CD4-positive, alpha-beta T cell treated with Interleukin-4 for 1 hour (primary cell): ENCODE data around the gene FOXJ3.
A peak's percentile ranks its signal among the peaks of the same experiment; 100 is the strongest.

Experiments used
- DNase-seq, 2 donors: peaks; one replicate each; pipeline ENCODE4 v3.0.0-alpha.2; 2020 to 2022

Gene FOXJ3

GRCh38 chr1:42163536-42164503 lies 171.2 kb downstream of the FOXJ3 start:
- no peak for DNase-seq

DNA sequence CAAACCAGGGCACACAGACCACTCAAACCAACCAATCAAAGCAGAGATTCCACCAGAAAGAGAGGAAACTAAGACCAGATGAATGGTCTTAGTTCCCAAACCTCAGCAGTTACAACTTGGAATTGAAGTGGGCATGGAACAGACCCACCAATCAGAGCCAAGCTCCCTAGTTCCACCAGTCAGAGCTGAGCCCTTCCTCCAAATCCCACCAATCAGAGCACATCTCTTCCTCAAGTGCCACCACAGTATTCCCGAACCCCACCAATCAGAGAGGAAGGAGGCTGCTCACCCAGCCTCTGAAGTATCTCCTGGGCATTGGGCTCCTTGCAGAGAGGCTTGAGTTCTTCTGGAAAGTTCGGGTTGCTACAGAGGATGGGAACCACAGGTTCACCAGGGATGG lies 171.9 kb downstream of the FOXJ3 start:
- DNase-seq = no peak

- no peak for DNase-seq
Observed at GRCh38 chr1:42162181-42162580, 172.9 kb downstream of the FOXJ3 start.

DNA sequence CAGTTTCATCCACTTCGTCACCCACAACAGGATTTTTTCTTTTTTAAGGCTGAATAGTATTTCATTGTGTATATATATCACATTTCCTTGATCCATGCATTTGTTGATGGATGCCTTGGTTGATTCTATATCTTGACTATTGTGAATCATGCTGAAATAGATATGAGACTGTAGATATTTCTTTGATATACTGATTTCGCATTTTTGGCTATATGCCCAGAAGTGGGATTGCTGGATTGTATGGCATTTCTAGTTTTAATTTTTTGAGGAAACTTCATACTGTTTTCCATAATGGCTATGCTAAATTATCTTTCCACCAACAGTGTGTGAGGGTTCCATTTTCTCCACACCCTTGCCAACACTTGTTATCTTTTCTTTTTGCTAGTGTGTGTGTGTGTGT lies 176.8 kb downstream of the FOXJ3 start:
- DNase-seq = no peak

DNA sequence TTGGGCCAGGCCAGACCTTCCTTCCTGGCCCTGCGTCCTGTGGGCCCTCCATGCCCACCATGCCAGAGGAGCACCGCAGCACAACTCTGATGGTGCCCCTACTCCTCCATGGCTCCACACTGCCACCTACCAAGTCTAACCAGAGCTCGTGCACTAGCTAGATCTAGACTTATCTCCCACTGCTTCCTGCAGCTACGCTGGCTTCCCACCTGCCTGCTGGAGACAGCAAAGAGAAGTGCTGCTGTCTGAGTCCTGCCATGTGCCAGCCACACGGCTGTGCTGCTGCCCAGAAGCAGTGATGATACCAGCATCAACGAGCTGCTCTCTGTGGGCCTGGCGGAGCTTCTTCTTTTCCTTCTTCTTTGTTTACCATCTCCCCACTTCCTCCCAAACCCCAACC lies 177.4 kb downstream of the FOXJ3 start:
- DNase-seq = no peak

GRCh38 chr1:42155362-42155761 lies 179.7 kb downstream of the FOXJ3 start:
- no peak for DNase-seq

GRCh38 chr1:42154685-42155084 lies 180.3 kb downstream of the FOXJ3 start:
- DNase-seq = no peak

- DNase-seq = no peak
Observed at GRCh38 chr1:42153624-42154023, 181.4 kb downstream of the FOXJ3 start.

DNA sequence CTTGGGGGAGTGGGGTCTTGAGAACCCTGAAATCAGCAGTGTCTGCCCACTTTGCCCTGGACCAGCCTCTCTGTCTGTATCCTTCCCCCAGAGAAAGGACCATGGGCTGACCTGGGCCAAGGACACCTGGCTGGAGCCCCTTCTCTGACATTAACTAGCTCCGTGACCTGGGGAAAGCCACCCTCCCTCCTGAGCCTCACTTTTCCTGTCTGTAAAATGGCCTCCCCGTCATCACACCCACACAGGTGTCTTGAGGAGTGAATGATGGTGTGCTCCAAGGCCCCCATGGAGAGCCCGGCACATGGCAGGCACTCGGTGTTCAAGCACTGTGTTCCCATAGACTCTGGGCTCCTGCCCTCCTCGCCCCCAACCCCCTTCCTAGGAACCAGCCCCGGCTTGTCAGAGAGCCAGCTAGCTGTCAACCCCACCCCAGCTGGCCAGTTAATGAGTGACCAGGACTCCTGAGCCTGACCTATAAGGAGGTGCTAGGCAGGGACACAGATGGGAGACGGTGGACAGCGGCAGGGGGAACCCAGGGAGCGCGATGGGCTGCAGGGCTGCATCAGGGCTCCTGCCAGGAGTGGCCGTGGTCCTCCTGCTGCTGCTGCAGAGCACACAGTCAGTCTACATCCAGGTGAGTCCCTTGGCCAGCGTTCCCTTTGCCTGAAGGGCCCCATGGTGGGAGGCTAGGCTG lies 182.0 kb downstream of the FOXJ3 start, which contains the start of gene GUCA2B:
GUCA2B (plus strand) TSS at position 504 of the 694 bp plus-strand sequence; CDS start at position 545, 41 bp downstream.
- DNase-seq = no peak

- DNase-seq = no peak
Observed at GRCh38 chr1:42152119-42152518, 182.9 kb downstream of the FOXJ3 start.

GRCh38 chr1:42150651-42151050 lies 184.4 kb downstream of the FOXJ3 start:
- DNase-seq = no peak

DNA sequence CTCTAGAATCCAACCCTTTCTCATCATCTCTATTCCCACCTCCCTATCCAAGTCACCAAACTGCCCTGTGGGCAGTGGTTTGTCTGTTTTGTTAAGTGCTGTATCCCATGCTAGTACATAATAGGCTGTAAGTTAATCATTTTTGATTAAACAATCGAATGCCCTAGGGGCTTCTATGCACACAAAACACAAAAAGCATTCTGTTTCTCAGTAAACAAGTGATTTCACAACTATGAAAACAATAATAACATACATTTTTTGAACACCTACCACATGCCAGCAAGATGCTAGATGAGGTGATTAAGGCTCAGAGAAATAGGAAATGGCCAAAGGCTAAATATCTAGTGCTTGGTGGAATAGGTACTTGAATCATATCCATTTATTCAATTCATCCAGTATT lies 186.9 kb downstream of the FOXJ3 start:
- no peak for DNase-seq

- peak; percentile 65 to 69 for DNase-seq
Observed at GRCh38 chr1:42146626-42147320, 188.3 kb downstream of the FOXJ3 start.

- no peak for DNase-seq
Observed at GRCh38 chr1:42145764-42146625, 189.0 kb downstream of the FOXJ3 start.

- no peak for DNase-seq
Observed at GRCh38 chr1:42145389-42145716, 189.7 kb downstream of the FOXJ3 start.

GRCh38 chr1:42144711-42145388 lies 190.2 kb downstream of the FOXJ3 start:
- DNase-seq = no peak

DNA sequence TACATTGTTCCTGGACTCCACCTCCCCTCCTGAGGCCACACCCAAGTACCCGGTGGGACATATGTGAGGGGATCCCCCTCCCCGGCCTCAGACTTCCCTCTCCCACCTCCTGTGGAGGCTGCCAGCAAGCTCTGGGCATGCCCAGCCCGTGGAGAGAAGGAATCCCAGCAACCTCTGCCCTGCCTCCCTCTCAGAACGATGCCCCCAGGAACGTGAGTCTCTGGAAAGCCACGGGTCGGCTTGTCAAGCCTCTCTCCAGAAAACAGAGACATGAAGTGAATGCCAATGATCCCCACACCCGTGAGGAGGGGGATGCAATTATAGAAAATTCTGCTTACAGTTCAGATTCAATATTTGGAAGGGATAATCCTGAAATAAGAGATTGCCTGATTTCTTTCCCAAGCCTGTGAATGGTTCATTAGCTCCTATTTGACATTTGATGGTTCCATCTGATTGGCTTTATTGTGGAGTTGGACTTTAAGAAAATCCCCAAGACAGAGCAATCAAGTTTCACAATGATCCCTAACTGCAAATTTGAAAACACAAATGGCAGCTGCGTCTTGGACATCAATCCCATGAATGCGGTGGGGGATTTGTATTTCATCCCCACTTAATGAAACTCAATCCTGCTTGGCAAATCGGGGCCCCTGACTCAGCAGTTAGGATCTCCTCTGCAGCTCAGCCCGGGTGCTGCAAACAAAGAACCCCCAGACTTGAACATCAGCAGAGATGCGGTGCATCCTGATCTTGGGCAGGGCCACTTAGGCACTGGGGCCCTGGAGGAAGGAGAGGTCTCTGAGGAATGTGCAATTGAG lies 190.9 kb downstream of the FOXJ3 start:
- DNase-seq = no peak

GRCh38 chr1:42142894-42143675 lies 191.9 kb downstream of the FOXJ3 start:
- DNase-seq = no peak

GRCh38 chr1:42141978-42142377 lies 193.1 kb downstream of the FOXJ3 start:
- DNase-seq = no peak

- no peak for DNase-seq
Observed at GRCh38 chr1:42140191-42140590, 194.8 kb downstream of the FOXJ3 start.
